ENCODE measurements around the gene NMBR.

The NMBR gene

GRCh38 chr6:142035890-142036289 lies 111.0 kb downstream of the NMBR start (continued):
- TF ChIP-seq TSHZ2 (CRISPR knock-in tag; IDR thresholded peaks at IDR 0.05) (no peak), OSR1 (CRISPR knock-in tag; IDR thresholded peaks at IDR 0.05) (no peak), CSDC2 (CRISPR knock-in tag; IDR thresholded peaks at IDR 0.05) (no peak), ZFP3 (CRISPR knock-in tag; IDR thresholded peaks at IDR 0.05) (no peak), POU6F1 (CRISPR knock-in tag; IDR thresholded peaks at IDR 0.05; ENCODE audit: borderline replicate concordance, low read depth) (no peak), ZC3H10 (CRISPR knock-in tag; IDR thresholded peaks at IDR 0.05) (no peak), ZFP30 (CRISPR knock-in tag; IDR thresholded peaks at IDR 0.05) (no peak), RARB (CRISPR knock-in tag; IDR thresholded peaks at IDR 0.05) (no peak), TCF4 (CRISPR knock-in tag; IDR thresholded peaks at IDR 0.05; ENCODE audit: borderline replicate concordance) (no peak)

- peak; percentile 22; the same call in 2 of the 3 replicates for ATAC-seq
- TF ChIP-seq TCF4 (CRISPR knock-in tag; IDR thresholded peaks at IDR 0.05; ENCODE audit: borderline replicate concordance), result no peak
- no peak for TF ChIP-seq GLIS3 (CRISPR knock-in tag; IDR thresholded peaks at IDR 0.05)
- no peak for TF ChIP-seq TSHZ2 (CRISPR knock-in tag; IDR thresholded peaks at IDR 0.05)
- no peak for TF ChIP-seq PATZ1 (CRISPR knock-in tag; IDR thresholded peaks at IDR 0.05; ENCODE audit: borderline replicate concordance)
- no peak for TF ChIP-seq PPARA (CRISPR knock-in tag; IDR thresholded peaks at IDR 0.05; ENCODE audit: borderline replicate concordance)
- TF ChIP-seq ZNF70 (CRISPR knock-in tag; IDR thresholded peaks at IDR 0.05), result no peak
- TF ChIP-seq ZC3H10 (CRISPR knock-in tag; IDR thresholded peaks at IDR 0.05), result no peak
- no peak for TF ChIP-seq ESRRG (CRISPR knock-in tag; IDR thresholded peaks at IDR 0.05)
- no peak for TF ChIP-seq CSDC2 (CRISPR knock-in tag; IDR thresholded peaks at IDR 0.05)
- TF ChIP-seq POU6F1 (CRISPR knock-in tag; IDR thresholded peaks at IDR 0.05; ENCODE audit: borderline replicate concordance, low read depth), result no peak
- no peak for TF ChIP-seq ZNF565 (CRISPR knock-in tag; conservative IDR thresholded peaks at IDR 0.05; ENCODE audit: low read depth)
- no peak for TF ChIP-seq OSR1 (CRISPR knock-in tag; IDR thresholded peaks at IDR 0.05)
- TF ChIP-seq BACH2 (CRISPR knock-in tag; IDR thresholded peaks at IDR 0.05; ENCODE audit: borderline replicate concordance), result no peak
- TF ChIP-seq ZNF8 (CRISPR knock-in tag; IDR thresholded peaks at IDR 0.05), result no peak
- TF ChIP-seq ZFP30 (CRISPR knock-in tag; IDR thresholded peaks at IDR 0.05), result no peak
- TF ChIP-seq ARNTL (CRISPR knock-in tag; IDR thresholded peaks at IDR 0.05; ENCODE audit: borderline replicate concordance, low read depth), result no peak
- no peak for TF ChIP-seq RARB (CRISPR knock-in tag; IDR thresholded peaks at IDR 0.05)
- TF ChIP-seq ISL1 (CRISPR knock-in tag; IDR thresholded peaks at IDR 0.05), result no peak
- no peak for TF ChIP-seq ZFP3 (CRISPR knock-in tag; IDR thresholded peaks at IDR 0.05)
- no peak for TF ChIP-seq CREB5 (CRISPR knock-in tag; IDR thresholded peaks at IDR 0.05; ENCODE audit: low read depth)
These were observed 115.9 kb downstream of the NMBR start for GRCh38 chr6:142031035-142031434.
